PC-9 (cell line): Measurements from ENCODE around the gene NXPH1. TPM values are rescaled to one million over a fixed set of nuclear protein-coding genes. Genes with fewer than 3 reads are reported as not detected.

Experiments used
- BruUV-seq: library from RNA; stranded (reverse); fragments of 400-500 nt; replicated peaks from 2 replicates; lab custom pipeline; 2021; lab: Mats Ljungman, UMichigan
- CTCF ChIA-PET: fragments of 300-600 bp; sonication (Branson Sonifier 250); formaldehyde crosslinking; loops from one replicate; lab custom pipeline; 2022; ENCODE audit warnings: antibody characterized with exemption; lab: Charles Lee
- POLR2A ChIA-PET: fragments of 300-600 bp; sonication (Branson Sonifier 250); formaldehyde crosslinking; loops from one replicate; lab custom pipeline; 2022; ENCODE audit warnings: antibody characterized with exemption; ENCODE audit not compliant: unreplicated experiment; lab: Charles Lee
- DNase-seq, 2 experiments: peaks; one replicate each; pipeline versions ENCODE4 v3.0.0 to v3.0.0-alpha.2; 2015 to 2022; ENCODE audit warnings: mixed read lengths in 1 of 2
- H2AFZ ChIP-seq: fragments of 200-600 bp; sonication (generic); 2 replicates; pipeline ENCODE4 v1.8.1; 2017; ENCODE audit warnings: antibody characterized with exemption
- H3F3A ChIP-seq: fragments of 200-600 bp; sonication (generic); 2 replicates; pipeline ENCODE4 v1.8.1; 2017; ENCODE audit warnings: antibody characterized with exemption, mild to moderate bottlenecking, low read depth; ENCODE audit not compliant: insufficient read depth
- H3K27ac ChIP-seq: fragments of 200-600 bp; sonication (generic); 2 replicates; pipeline ENCODE4 v1.6.1; 2016; ENCODE audit warnings: mixed run types
- H3K27me3 ChIP-seq: fragments of 200-600 bp; sonication (generic); 2 replicates; pipeline ENCODE4 v1.6.1; 2016; ENCODE audit warnings: low read depth, mixed run types; ENCODE audit not compliant: insufficient read depth
- H3K36me3 ChIP-seq: fragments of 200-600 bp; sonication (generic); 2 replicates; pipeline ENCODE4 v1.6.1; 2016; ENCODE audit warnings: low read depth, mixed run types
- H3K4me1 ChIP-seq: fragments of 200-600 bp; sonication (generic); replicated peaks from 2 replicates; pipeline ENCODE4 v1.6.1; 2016; ENCODE audit warnings: mixed run types; ENCODE audit not compliant: insufficient read depth
- H3K4me2 ChIP-seq: fragments of 200-600 bp; sonication (generic); 2 replicates; pipeline ENCODE4 v1.6.1; 2017; ENCODE audit warnings: mixed run types
- H3K4me3 ChIP-seq: fragments of 200-600 bp; sonication (generic); 2 replicates; pipeline ENCODE4 v1.6.1; 2016; ENCODE audit warnings: mixed run types
- H3K79me2 ChIP-seq: fragments of 200-600 bp; sonication (generic); 2 replicates; pipeline ENCODE4 v1.6.1; 2017; ENCODE audit warnings: low read depth, mixed run types
- H3K9me2 ChIP-seq: fragments of 200-600 bp; sonication (generic); 2 replicates; pipeline ENCODE4 v1.8.1; 2017; ENCODE audit warnings: mild to moderate bottlenecking; ENCODE audit not compliant: insufficient read depth
- H3K9me3 ChIP-seq: fragments of 200-600 bp; sonication (generic); 2 replicates; pipeline ENCODE4 v1.8.1; 2016; ENCODE audit warnings: low read depth; ENCODE audit not compliant: insufficient read depth
- H4K20me1 ChIP-seq: fragments of 200-600 bp; sonication (generic); 2 replicates; pipeline ENCODE4 v1.8.1; 2017; ENCODE audit not compliant: insufficient read depth
- CTCF ChIP-seq: fragments of 200-600 bp; sonication (generic); conservative IDR thresholded peaks from 2 replicates; pipeline ENCODE4 v1.6.1; 2017; ENCODE audit warnings: mixed run types, antibody characterized with exemption, mild to moderate bottlenecking, moderate library complexity
- EZH2 ChIP-seq: fragments of 200-600 bp; sonication (generic); IDR thresholded peaks from 2 replicates; pipeline ENCODE4 v1.8.0; 2017; ENCODE audit warnings: antibody characterized with exemption, low read depth
- intact Hi-C: fragments of 100-400 bp; cut with micrococcal nuclease; formaldehyde crosslinking; loops from one replicate; pipeline ENCODE4 v1.10.0; 2022; ENCODE audit not compliant: unreplicated experiment
- total RNA-seq: library from RNA; stranded (reverse); gene quantifications from 2 replicates; pipeline ENCODE4 v1.2.3, GENCODE V29; 2021

NXPH1 gene
- total RNA-seq, 1 experiment from 2014 or later, result not detected

GRCh38 chr7:8579661-8580194 is 146.3 kb downstream of the NXPH1 start:
- no peaks in the 10 kb centered on the region for H3K27me3 ChIP-seq
- no TSS peak for BruUV-seq
- no peak for DNase-seq
- ChIA-PET POLR2A (no interaction called here), CTCF (no interaction called here)
- no peaks in the 10 kb centered on the region for H4K20me1 ChIP-seq
- no peaks in the 10 kb centered on the region for H3K9me3 ChIP-seq
- H3K27ac ChIP-seq, result no peak overlapping the region
- H3K4me1 ChIP-seq, result no peaks in the 10 kb centered on the region
- H3K79me2 ChIP-seq, result no peaks in the 10 kb centered on the region
- intact Hi-C loops, result no loop called here
- no peak overlapping the region for H3K4me3 ChIP-seq
- no peaks in the 10 kb centered on the region for H3F3A ChIP-seq
- no peak overlapping the region for H3K4me2 ChIP-seq
- TF ChIP-seq EZH2, result no peak
- no peaks in the 10 kb centered on the region for H3K36me3 ChIP-seq
- H3K9me2 ChIP-seq, result no peaks in the 10 kb centered on the region
- H2AFZ ChIP-seq, result no peak overlapping the region

- no peaks in the 10 kb centered on the region for H3K9me2 ChIP-seq
- no peaks in the 10 kb centered on the region for H3K4me1 ChIP-seq
- H3K4me3 ChIP-seq, result no peak overlapping the region
- BruUV-seq, result no TSS peak
- no peak overlapping the region for H3K27ac ChIP-seq
- intact Hi-C loops, result no loop called here
- no peaks in the 10 kb centered on the region for H4K20me1 ChIP-seq
- H2AFZ ChIP-seq, result no peak overlapping the region
- no peak overlapping the region for H3K4me2 ChIP-seq
- H3K27me3 ChIP-seq, result no peaks in the 10 kb centered on the region
- CTCF ChIA-PET, result no interaction called here
- H3K79me2 ChIP-seq, result no peaks in the 10 kb centered on the region
- no peaks in the 10 kb centered on the region for H3K9me3 ChIP-seq
- POLR2A ChIA-PET, result no interaction called here
- H3K36me3 ChIP-seq, result no peaks in the 10 kb centered on the region
- no peak for DNase-seq
- H3F3A ChIP-seq, result no peaks in the 10 kb centered on the region
- TF ChIP-seq EZH2 (no peak), CTCF (no peak)
Observed at GRCh38 chr7:8581842-8582241, 148.4 kb downstream of the NXPH1 start.

- Histone ChIP-seq H3K4me3 (no peak overlapping the region), H3K36me3 (no peaks in the 10 kb centered on the region), H3K27me3 (no peaks in the 10 kb centered on the region), H3K4me2 (no peak overlapping the region), H2AFZ (no peak overlapping the region), H4K20me1 (no peaks in the 10 kb centered on the region), H3K9me3 (no peaks in the 10 kb centered on the region), H3F3A (no peaks in the 10 kb centered on the region), H3K79me2 (no peaks in the 10 kb centered on the region), H3K9me2 (no peaks in the 10 kb centered on the region), H3K27ac (no peak overlapping the region), H3K4me1 (no peaks in the 10 kb centered on the region)
- TF ChIP-seq EZH2 (no peak), CTCF (no peak)
- DNase-seq, result no peak
- ChIA-PET POLR2A (no interaction called here), CTCF (no interaction called here)
- intact Hi-C loops, result no loop called here
- no TSS peak for BruUV-seq
Observed at GRCh38 chr7:8582728-8583127, 149.3 kb downstream of the NXPH1 start.

- BruUV-seq, result no TSS peak
Observed at GRCh38 chr7:8585591-8585990, 152.2 kb downstream of the NXPH1 start.

More at GRCh38 chr7:8585591-8585990, 152.2 kb downstream of the NXPH1 start:
- intact Hi-C loops, result no loop called here
- Histone ChIP-seq H3K27me3 (no peaks in the 10 kb centered on the region), H2AFZ (no peak overlapping the region), H3K27ac (no peak overlapping the region), H3K9me3 (no peaks in the 10 kb centered on the region), H3K79me2 (no peaks in the 10 kb centered on the region), H3K4me2 (no peak overlapping the region), H3F3A (no peaks in the 10 kb centered on the region), H3K36me3 (no peaks in the 10 kb centered on the region), H3K4me3 (no peak overlapping the region), H3K9me2 (no peaks in the 10 kb centered on the region), H3K4me1 (no peaks in the 10 kb centered on the region), H4K20me1 (no peaks in the 10 kb centered on the region)
- CTCF ChIA-PET, result no interaction called here
- no peak for DNase-seq
- POLR2A ChIA-PET, result no interaction called here
- TF ChIP-seq CTCF (no peak), EZH2 (no peak)
